HG02938 (cell line): ENCODE measurements around the gene TP63.
"Not testable (repeated sequence)": the region's sequence is repeated elsewhere in the genome, so short reads cannot be mapped to it uniquely, and the experiment has no call there.

Experiments
- ATAC-seq: cut with Tn5 transposase; IDR thresholded peaks from one replicate; pipeline ENCODE4 v1.9.1; 2021; ENCODE audit warnings: mild to moderate bottlenecking, moderate library complexity; ENCODE audit not compliant: unreplicated experiment

The TP63 gene

GRCh38 chr3:189720736-189721417 lies 89.7 kb downstream of the TP63 start:
- no peak for ATAC-seq

DNA sequence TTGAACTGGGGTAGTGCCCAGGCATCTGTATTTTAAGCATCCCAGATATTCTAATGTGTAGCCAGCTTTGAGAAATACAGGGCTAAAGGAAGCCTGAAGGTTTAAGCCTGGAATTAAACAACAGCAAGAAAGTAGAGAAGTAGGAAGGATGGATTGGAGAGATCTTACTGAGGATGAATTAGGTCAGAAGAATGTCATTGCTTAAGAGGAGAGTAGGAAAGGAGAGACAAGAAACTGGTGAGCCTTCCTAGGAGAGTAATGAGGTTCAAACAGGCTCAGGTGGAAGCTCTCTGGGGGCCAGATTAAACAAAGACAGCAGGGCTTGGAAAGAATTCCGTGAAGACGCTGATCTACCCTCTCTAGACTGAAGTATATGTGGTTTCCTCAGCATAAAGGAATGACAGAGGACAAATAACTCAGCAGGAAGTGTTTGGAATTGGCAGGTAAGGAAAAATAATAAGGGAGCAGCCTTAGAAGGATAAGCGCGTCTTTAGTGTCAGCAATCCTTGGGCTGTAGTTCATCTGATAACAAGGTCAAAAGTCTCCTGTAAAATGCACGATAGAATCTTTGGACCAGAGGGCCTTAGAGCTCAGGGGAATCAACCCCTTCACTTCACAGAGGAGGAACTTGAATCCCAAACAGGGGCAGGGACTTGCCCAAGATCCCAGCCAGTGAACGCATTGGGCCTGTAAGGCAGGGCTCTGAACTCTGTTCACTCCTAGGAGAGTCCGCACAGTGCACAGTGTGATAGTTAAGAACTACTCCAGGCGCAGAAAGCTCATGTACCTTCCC lies 90.9 kb downstream of the TP63 start:
- ATAC-seq, result no peak

DNA sequence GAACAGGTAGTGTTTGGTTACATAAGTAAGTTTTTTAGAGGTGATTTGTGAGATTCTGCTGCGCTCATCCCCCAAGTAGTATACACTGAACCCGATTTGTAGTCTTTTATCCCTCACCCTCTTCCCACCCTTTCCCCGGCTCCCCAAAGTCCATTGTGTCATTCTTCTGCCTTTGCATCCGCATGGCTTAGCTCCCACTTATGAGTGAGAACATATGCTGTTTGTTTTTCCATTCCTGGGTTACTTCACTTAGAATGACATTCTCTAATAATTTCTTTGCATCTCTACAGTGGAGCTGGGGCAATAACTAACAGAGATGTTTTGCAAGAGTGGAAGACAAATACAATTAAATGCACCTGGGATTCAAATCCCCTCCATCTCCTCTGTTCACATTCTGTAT lies 93.2 kb downstream of the TP63 start:
- no peak for ATAC-seq

GRCh38 chr3:189726277-189726676 lies 95.1 kb downstream of the TP63 start:
- ATAC-seq, result no peak

DNA sequence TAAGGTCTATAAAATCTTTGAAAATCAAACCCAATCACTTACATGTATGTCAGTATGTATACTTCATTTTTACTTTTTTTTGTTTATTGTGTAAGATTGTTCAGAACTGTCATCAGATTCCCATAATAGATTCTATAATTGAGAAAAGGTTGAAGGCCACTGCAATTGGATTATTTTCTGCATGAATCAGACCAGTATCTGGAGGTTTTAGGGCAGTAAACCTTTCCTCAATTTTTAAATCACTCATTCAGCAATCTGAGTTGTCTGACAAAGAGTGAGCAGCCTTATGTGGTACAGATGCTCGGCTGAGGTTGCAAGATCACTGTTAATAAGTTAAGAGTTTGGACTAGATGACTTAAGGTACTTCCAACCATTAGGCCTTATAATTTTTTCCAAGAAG lies 96.0 kb downstream of the TP63 start:
- no peak for ATAC-seq

- ATAC-seq, result no peak
These were observed 96.7 kb downstream of the TP63 start for GRCh38 chr3:189727898-189728297.

GRCh38 chr3:189728915-189729314 lies 97.7 kb downstream of the TP63 start:
- ATAC-seq, result no peak

DNA sequence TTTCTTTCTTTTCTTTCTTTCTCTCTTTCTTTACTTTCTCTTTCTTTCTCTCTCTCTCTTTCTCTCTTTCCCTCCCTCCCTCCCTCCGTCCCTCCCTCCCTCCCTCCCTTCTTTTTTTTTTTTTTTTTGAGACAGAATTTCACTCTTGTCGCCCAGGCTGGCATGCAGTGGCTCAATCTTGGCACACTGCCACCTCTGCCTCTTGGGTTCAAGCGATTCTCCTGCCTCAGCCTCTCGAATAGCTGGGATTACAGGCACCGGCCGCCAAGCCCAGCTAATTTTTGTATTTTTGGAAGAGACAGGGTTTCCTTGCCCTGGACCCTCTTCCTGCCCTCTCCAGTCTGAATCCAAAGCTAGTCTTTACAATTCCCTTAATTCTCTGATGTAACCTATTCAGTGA lies 102.9 kb downstream of the TP63 start:
- ATAC-seq, result no peak

DNA sequence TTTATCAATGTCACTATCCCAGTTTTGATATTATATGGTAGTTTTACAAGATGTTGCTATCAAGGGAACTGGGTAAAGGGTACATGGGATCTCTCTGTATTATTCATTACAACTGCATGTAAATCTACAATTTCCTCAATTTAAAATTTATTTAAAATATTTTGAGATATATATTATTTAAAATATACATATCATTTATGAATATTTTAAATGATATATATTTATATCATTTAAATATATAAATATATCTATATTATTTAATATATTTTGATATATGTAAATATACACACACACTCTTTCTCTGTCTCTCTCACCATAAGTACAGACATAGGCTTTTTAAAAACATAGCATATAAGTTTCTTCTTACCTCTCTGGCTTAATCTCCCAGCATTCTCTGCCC lies 104.7 kb downstream of the TP63 start:
- no peak for ATAC-seq

GRCh38 chr3:189737071-189737470 lies 105.9 kb downstream of the TP63 start:
- ATAC-seq, result no peak

- ATAC-seq, result no peak
These were observed 106.4 kb downstream of the TP63 start for GRCh38 chr3:189737619-189738018.

- no peak for ATAC-seq
These were observed 108.2 kb downstream of the TP63 start for GRCh38 chr3:189739378-189739777.

DNA sequence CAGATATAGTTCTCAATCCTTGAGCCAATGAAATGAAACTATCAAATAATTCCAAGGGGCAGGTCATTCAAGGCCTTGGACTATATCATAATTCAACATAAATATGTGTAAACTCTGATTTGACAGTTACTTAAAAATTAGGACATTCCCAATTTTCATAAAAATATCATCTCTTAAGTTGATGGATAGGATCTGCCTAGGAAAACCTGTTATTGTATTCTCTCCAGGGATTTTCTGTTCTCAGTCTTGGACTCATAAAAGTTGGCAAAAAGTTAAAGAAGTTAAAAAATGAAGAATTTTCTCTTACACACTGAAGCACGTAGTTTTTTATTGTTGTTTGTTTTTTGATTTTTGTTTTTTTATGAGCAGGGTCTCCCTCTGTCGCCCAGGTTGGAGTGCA lies 109.0 kb downstream of the TP63 start:
- no peak for ATAC-seq

DNA sequence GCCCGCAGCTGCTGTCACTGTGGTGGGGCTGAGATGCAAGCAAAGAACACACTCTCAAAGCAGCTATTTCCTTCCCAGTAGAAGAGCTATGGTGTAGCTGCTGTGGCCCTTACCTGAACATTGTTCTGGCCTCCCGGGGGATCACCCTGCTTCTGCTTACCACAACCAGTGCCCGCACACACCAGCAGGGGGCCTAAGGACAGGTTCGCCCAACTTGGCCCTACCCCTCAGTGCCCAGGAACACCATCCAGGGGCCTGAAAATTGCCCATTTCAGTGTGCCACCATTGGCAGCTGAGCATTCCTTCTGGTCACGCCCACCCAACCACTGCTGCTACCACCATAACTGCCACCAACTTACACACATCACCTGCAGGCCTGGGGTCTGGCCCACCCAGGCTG lies 113.0 kb downstream of the TP63 start:
- ATAC-seq, result no peak

- ATAC-seq, result no peak
These were observed 114.4 kb downstream of the TP63 start for GRCh38 chr3:189745622-189746021.

DNA sequence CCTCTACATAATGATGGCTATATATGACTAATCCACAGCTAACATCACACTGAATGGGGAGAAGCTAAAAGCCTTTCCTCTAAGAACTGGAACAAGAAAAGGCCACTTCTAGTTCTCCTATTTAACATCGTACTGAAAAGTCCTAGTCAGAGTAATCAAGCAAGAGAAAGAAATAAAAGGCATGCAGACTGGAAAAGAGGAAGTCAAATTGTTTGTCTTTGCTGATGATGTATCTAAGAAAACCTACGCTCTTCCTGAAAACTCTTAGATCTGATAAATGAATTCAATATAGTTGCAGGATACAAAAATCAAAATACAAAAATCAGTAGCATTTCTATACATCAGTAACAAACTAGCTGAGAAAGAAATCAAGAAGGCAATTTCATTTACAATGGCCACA lies 116.9 kb downstream of the TP63 start:
- no peak for ATAC-seq

DNA sequence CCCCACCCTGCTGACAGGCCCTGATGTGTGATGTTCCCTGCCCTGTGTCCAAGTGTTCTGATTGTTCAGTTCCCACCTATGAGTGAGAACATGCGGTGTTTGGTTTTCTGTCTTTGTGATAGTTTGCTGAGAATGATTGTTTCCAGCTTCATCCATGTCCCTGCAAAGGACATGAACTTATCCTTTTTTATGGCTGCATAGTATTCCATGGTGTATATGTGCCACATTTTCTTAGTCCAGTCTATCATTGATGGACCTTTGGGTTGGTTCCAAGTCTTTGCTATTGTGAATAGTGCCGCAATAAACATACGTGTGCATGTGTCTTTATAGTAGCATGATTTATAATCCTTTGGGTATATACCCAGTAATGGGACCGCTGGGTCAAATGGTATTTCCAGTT lies 119.8 kb downstream of the TP63 start:
- not testable (repeated sequence) for ATAC-seq

DNA sequence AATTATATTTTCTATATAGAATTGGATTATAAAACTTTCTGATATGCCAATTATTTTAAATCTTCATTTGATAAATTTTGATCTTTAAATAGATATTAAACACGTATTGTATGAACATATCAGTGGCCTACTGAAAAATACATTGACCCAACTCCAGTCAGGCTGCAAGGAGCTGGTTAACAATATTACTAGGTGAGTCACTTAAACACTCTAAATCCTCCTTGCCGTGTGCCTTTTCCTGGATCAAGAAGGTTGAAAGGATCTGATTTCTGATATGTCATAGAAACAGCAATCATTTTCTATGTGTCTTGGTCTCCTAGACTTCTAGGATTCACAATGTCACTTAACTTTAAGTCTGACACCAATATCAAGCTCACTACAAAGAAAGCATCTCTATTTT lies 123.2 kb downstream of the TP63 start:
- no peak for ATAC-seq

DNA sequence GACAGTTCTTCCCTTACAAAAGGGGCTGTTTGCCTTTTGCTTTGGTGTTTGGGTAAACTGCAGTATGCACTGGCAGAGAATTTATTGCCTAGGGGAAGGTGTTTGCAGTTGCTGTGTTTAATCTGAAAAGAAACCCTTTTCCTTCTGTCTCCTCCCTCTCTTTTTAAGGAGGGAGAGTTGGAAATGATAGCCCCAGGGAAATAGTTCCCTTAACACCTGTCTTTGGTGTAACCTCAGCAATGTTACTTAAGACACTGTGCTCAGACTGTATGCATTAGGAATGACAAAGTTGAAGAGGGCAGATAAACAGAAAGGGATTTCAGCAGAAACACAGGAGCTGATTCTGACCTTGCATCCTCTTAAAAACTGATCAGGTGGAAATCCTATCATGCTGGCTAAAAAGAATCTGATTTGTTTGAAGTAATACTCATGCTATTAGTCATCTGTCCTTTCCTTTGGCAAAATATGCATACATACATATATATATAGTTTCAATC lies 125.4 kb downstream of the TP63 start:
- ATAC-seq, result no peak

GRCh38 chr3:189758186-189758585 lies 127.0 kb downstream of the TP63 start:
- no peak for ATAC-seq

DNA sequence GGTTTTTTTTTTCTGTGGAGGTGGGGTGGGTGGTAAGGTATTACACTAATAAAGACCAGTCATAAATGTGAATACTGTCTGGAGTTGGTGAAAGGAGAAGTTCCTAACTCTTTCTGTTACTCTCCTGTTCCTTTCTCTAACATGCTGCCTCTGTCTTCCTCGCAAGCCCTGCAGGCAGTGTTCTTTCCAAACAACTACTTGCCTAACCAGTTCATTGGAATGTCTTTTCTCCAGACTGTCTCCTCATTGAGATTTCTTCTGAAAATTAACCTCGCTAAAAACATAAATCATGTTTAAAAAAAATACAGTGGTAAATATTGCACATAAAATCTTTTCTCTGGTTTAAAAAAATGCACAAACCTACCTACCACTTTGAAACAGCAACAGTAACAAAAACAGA lies 135.2 kb downstream of the TP63 start:
- no peak for ATAC-seq

GRCh38 chr3:189771842-189772450 lies 140.8 kb downstream of the TP63 start:
- ATAC-seq, result no peak
